Measurements from ENCODE around the gene DEAF1.
"Not testable (repeated sequence)": the region's sequence is repeated elsewhere in the genome, so short reads cannot be mapped to it uniquely, and the experiment has no call there.

The DEAF1 gene

DNA sequence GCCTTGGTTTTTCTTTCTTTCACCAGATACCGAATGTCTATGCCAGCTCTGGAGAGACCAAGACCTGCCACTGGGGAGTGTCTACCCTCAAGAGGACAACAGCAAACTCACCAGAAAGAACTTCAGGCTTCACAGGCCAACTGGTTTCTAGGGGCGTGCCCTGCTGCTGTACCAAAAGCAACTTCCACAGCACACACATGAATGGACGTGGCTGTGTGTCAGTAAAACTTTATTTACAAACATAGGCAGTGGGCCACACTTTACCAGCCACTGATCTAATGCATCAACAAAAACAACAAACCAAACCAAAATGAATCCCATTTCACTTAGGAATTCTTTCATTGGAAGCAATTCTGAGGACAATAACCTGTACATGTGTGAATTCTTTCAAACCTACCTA, 16.7 kb downstream of the DEAF1 start:
- no peak for DNase-seq

DNA sequence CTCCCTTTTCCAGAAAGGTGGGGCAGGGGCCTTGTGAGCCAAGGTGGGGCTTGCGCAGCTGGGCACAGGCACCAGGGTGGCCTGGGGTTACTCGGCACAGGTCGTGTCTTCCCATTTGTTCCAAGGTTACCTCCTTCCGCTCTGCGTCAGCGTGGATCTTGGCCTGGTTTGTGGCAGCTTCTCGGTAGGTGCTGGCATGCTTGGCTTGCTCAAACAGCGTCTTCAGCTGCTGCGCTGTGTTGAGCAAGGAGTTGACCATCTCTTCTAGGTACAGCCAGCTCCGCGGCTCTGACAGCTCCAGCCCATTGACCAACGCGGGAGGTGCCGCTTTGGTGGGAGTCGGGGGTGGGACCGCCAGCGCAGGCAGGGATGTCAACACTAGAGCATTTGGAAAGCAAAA, 20.6 kb downstream of the DEAF1 start:
- no peak for DNase-seq

DNA sequence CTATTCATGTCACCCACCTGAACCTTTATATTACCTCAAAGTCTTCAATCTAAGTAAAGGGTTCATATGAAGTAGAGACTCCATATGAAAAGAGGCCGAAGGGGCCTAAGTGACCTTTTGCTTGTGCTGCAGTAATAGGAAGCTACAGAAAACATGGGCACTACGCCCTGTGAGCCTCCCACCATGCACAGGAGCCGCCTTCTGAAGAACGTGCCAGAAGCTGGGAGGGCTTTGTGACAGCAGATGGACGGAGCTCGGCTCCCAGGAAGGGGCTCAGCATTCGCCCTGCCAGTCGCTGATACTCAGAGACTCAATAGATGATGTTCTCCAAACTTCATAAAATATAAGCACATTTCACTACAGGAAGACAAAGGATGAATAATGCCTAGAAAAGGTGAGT, 21.2 kb downstream of the DEAF1 start:
- DNase-seq = no peak

DNA sequence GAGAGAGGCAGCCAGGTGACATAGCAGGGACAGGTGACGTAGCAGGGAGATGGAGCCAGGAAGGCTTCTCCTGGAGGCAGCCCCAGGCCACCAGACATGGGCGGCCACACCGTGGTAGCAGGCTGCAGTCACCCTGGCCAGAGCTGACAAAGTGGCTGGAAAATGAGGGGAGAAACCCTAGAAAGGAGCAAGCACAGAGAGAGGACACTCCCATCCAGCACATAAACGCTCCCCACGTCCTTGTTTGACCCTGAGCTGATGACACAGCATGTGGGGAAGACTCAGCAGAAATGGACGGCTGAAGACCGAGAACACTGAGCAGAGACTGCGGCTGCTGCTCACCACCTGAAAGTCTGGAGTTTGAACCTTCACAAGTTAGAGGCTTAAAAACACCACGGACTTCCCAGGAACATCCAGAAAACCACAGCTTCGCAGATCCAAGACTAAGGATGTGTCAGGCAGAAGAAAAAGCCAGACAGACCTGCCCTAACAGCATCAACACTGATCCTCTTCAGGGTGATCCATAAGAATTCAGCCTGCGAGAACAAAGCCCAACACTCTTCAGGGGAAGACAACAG, 29.2 kb downstream of the DEAF1 start:
- DNase-seq = no peak

DNA sequence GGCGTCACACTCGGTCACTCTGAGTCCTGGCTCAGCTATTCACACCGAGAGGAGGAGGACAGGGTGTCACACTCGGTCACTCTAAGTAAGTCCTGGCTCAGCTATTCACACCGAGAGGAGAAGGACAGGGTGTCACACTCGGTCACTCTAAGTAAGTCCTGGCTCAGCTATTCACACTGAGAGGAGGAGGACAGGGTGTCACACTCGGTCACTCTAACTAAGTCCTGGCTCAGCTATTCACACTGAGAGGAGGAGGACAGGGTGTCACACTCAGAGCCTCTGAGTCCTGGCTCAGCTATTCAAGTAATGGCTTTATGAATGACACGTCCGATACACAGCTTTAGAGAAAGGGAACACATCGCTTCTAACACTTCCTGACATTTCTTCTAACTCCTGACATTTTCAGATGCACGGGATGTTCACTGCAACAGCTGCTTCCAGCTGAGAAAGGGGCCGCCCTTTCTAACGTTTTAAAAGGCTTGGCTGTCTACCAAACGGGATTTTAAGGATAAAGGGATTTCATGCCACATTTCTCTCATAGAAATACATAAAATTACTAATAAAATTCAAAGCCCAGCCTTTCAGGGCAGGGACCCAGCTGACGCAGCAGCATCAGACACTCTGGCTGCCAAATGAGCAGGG, 29.8 kb downstream of the DEAF1 start:
- DNase-seq = no peak

DNA sequence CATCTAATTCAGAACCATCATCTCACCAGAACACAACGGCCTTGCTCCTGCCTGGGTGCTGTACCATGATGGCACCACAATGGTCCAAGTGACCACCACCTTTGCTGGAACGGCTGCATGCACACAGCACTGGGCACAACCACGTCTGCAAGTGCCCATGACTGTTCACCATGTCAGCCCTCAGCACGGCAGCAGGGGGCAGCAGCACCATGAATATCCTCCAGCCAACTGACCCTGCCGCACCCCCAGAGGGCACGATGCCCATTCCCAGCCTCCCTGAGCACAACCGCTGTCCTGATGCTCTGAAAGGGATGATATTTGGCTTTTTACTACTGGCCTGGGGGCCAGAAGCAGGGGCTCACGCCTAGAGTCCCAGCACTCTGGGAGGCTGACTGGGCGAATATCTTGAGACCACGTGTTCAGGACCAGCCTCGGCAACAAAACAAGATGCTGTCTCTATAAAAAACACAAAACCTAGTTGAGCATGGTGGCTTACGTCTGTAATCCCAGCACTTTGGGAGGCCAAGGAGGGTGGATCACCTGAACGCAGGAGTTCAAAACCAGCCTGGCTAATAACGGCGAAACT, 32.2 kb downstream of the DEAF1 start:
- no peak for DNase-seq

DNA sequence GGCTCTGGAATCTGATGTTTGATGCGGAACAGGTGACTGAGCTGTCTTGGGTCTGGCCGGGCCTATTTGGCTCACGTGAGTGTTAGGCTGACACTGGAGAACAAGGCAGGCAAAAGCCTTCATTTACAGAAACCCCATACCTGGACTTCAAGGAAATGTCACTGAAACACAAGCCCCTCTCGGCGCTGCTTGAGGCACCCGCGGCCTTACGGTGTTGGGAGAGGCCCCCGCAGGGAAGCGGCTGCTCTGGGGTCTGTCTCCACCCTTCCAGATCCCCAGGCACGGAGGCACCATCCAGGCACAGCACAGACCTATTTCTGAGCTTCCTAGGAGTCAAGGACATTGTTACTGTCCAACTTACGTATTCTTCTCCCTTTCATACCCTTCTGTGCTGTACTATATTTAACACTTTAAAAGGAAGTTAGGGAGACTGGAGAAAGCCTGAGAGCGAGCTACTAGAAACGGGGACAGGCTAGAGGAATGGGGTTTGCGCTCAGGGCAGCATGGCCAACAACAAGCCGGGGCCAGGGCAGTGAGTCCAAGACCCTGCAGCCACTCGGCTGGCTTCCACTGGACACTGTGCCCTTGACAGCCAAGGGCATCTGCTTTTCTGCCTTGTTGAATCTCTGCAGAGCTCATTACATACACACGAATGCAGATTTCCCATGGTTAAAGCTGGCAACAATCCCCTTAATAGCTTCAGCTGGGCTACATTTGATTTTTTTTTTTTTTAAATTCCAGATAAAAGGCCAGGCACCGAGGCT, 34.2 kb downstream of the DEAF1 start:
- no peak for DNase-seq

DNA sequence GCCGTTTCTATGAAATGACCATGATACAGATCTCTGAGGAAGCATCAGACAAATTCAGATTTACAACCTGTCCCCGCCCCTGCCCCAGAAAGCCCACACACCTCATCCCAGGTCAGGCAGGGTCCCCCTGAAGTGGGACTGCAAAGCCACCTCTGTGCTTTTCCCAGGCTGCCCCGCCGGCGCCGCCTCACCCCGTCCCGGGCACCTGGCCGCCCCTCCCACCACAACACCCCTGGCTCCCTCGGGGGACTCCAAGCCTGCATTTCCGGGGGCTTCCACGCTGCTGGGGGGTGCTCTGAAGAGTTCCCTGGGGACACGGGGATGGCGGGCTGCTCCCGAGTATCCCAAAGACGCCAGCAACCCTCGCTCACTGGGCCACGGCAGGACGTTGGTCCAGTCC, 34.7 kb downstream of the DEAF1 start:
- DNase-seq = no peak

DNA sequence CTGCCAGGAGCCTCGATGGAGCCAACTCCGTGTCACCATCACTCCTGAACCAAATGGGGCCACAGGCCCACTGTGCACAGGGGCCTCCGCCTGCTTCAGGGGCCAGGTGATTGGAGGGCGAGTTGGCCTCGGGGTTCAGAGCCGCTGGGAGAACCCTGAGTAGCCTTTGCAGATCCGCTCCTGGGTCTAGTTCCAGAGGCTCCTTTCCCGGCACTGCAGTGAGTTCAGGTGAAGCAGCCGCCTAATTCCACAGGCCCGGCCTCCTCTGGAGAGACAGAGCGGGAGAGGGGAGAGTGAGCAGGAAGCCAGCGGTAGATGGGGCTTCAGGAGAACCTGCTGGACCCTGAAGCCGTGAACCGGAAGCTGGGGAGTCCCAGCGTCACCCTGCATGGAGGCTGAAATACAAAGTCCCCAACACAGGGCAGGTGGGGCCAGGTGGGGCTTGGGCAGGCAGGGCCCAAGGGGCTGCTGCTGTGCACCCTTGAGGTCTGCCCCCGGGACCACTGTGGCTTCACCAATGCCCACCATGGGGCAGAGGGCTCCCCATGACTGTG, 35.4 kb downstream of the DEAF1 start:
- DNase-seq = no peak

DNA sequence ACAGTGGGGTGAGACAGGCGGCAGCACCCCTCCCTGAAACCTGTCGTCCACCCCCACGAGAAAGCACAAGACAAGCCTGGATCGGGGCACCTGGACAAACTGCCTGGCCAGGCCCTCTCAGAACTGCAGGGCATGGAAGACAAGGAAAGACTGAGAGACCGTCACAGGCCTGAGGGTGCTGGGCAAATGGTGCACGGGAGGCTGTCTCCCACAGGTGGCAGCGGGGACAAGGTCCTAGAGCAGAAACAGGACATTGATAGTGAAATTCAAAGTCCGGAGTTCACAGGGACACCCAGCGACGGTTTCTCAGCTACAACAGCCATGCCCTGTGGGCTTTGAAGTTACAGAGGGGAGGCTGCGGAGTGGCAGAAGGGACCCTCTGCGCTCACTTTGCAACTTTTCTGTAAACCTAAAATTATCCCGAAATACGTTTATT, 37.3 kb downstream of the DEAF1 start:
- no peak for DNase-seq

DNA sequence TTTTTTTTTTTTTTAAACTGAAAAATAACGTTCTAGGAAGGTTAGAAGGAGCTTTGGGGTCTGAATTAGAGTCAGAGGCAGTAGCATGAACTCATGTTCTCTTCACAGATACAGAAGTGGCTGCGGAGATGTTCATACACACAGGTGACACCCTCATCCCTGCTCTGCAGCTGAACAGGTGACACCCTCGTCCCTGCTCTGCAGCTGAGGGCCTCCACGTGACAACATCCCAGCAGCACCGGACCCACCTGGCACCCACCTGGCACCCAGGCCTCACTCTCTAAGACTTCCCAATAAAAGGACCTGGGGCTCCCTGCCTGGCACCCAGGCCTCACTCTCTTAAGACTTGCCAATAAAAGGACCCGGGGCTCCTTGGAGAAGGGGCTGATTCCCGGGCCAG, 38.2 kb downstream of the DEAF1 start:
- no peak for DNase-seq

DNA sequence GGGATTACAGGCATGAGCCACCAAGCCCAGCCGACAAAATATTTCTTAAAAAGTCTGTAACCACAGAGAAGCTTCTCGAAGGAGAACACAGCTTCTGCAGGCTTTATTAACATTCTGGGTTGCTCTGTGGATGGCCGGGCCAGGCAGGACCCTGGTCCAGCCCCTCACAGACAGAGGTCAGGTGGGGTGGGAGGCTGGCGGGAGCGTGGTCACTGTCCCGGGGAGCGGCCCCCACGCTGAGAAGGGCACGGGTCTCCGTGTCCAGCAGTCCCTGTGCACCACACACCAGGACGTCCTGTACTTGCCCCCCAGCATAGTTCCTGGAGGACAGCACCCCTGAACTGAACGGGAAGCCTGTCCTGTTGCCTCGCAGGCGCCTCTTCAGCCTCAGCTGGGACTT, 38.6 kb downstream of the DEAF1 start:
- no peak for DNase-seq

DNA sequence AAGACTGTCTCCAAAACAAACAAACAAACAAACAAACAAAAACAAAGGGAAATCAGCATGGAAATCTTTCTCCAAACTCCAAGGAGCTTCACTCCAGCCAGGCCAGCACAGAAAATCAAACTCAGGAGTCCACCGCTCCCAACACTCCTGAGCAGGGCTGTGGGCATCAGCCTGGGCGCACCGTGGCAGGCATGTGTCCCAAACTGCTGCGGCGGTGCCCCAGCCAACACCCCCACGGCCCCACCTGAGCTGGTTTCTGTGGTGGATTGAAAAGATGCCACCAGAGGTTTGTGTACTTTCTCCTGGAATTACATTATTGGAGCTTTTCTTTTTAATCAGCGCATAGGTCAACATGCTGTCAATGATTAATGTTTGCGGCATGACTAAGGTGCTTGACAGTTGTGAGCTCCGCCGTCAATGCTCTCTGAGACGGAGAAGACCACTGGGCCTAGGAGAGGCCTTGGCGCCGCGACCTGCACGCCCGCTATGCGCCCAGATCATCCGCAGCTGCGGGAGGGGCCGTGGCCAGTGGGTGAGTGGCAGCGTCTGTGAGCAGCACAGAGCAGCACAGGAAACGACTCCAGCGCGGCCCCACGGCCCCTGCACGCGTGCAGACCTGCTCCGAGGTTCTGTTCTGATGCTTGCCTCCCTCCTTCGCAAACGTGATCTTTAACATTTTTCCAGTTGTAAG, 39.8 kb downstream of the DEAF1 start:
- DNase-seq = no peak

DNA sequence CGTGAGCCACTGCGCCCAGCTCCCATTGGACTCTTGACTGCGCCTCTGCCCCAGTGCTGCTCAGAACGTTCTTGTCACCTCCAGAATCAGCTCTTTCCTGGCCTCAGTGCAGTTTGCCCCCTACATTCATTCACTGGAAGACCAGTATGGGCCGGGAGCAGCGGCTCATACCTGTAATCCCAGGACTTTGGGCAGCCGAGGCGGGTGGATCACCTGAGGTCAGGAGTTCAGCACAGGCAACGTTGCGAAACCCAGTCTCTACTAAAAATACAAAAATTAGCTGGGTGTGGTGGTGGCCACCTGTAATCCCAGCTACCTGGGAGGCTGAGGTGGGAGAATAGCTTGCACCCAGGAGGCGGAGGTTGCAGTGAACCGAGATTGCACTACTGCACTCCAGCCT, 40.6 kb downstream of the DEAF1 start:
- not testable (repeated sequence) for DNase-seq

DNA sequence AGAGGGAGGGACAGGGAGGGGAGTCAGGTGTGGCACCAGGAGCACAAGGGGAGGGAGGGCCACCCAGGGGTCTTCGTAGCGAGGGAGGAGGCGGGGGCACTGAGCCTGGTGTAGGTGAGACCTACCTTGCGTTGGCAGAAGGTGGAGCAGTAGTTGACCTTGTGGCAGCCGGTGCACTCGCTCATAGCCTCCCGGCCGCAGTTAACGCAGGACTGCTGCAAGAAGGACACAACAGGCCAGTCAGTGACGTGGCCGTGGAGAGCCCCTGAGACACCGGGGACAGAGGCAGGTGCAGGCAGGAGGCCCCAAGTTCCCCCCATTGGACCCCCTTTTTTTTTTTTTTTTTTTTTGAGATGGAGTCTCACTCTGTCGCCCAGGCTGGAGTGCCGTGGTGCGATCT, 41.2 kb downstream of the DEAF1 start:
- DNase-seq = no peak

DNA sequence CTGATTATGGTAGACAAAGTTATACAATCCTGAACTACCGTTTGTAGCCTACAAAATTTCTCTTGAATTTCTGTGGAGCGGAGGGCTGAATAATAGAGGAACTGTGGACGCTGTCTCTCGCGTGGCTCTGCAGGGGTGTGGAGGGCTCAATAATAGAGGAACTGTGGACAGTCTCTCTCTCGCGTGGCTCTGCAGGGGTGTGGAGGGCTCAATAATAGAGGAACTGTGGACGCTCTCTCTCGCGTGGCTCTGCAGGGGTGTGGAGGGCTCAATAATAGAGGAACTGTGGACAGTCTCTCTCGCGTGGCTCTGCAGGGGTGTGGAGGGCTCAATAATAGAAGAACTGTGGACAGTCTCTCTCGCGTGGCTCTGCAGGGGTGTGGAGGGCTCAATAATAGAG, 41.9 kb downstream of the DEAF1 start:
- not testable (repeated sequence) for DNase-seq

DNA sequence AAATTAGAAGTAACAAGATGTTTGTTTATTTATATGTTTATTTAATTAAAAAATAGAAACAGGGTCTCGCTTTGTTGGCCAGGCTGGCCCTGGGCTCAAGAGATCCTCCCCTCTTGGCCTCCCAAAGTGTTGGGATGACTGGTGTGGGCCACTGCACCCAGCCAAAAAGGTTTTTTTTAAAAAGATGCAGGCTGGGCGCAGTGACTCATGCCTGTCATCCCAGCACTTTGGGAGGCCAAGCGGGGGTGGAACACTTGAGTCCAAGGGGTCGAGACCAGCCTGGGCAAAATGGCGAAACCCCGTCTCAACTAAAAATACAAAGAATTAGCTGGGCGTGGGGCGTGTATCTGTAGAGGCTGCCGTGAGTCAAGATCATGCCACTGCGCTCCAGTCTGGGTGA, 44.5 kb downstream of the DEAF1 start:
- DNase-seq = no peak

DNA sequence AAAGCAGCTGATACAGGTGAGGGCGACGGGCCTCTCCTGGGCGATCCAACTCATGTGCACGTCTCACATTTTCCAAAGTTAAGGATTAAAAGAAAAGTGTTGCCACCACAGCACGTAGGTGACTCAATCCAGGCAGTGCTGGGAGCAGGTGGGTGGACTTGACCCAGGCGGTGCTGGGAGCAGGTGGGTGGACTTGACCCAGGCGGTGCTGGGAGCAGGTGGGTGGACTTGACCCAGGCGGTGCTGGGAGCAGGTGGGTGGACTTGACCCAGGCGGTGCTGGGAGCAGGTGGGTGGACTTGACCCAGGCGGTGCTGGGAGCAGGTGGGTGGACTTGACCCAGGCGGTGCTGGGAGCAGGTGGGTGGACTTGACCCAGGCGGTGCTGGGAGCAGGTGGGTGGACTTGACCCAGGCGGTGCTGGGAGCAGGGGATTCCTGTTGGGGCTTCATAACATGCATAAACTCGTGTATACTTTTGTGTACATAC, 47.3 kb downstream of the DEAF1 start:
- not testable (repeated sequence) for DNase-seq

DNA sequence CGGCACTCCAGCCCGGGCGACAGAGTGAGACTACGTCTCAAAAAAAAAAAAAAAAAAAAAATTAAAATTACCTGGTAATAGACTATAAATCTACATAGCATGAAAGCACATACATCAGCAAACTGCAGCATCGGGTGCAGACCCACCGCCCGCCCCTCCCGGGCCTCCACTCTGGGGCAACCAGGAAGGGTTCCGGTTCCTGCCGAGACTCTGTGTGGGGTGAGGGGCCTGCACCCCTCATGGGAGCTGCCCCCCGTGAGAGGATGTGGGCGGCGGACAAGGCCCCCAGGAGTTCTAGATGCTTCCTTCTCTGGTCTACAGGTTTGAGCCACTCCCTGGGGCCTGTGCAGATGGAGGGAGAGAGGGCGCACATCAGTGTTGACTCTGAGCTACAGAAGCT, 48.8 kb downstream of the DEAF1 start:
- no peak for DNase-seq

DNA sequence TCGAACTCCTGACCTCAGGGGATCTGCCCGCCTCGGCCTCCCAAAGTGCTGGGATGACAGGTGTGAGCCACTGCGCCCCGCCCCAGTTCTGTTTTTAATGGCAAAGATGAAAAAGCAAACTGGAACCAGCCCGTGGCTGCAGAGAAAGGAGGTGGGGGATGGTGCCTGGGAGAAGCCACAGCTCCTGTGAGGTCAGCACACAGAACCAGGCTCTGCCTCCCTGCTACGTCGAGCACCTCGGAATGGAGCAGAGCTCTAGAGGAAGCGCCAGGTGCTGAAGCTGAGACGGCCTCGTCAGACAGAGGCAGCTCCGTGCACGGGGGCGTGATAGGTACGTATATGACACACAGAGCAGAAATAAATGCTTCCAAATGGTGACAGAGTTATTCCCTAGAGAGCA, 49.5 kb downstream of the DEAF1 start:
- DNase-seq = no peak

DNA sequence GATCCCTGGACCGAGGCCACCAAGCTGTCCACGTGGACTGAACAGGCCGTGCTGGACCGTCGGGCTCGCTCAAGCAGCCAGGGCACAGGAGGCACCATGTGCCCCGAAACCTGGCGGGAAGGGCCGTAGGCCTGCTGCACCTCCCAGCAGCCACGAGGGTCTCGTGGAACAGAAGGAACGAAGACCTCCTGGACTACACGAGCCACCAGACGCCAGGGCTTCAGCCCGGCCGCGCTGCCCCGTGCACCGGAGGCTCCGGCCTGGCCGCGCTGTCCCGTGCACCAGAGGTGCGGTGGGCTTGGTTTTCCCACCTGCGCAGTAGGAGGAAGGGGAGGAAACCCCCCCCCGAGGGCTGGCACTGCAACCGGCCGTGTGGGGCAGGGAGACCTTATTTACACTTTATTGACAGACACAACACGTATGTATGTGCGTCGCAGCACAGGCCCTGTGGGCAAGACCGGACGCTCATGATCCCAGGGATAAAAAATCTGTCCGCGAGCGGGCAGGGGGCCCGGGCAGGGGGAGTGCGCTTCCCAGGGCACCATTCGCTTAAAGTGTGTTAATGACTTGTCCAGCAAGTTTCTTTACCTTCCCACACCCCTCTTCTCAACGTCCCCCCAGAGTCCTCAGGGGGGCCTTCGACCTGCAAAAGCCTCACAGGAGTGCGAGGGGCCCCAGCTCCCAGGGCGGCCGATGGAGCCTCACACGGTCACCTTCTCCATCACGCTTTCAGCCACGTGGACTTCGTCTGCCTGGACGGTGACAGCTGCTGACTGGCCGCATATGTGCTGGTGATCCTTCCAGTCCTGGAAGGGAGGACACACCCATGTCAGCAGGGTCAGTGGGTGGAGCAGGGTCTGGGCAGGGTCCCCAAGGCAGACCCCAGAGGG, 50.9 kb downstream of the DEAF1 start:
- no peak for DNase-seq

DNA sequence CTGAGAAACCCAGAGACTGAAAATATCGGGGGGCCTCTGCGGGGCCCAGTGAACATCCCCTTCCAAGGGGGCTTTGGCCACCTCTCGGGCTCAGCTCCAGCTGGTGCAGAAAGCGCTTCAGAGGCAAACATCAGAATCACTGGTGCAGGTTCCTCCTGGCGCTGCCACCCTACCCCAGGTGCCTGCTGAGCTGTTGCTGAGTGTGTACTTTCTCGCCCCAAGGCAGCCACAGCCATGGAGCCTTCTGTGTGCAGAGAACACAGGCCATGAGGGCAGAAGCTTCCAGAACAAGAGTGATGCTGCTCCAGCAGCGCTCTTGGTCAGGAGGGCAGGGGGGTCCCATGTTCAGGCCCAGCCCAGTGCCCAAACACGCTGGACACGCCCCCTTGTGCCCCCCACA, 51.7 kb downstream of the DEAF1 start:
- DNase-seq = no peak

Data from T1000 (cell line).